HG03439 (cell line): ENCODE results near the gene GEMIN4.
"Not testable (repeated sequence)": the region's sequence is repeated elsewhere in the genome, so short reads cannot be mapped to it uniquely, and the experiment has no call there.

Experiments used
- ATAC-seq: cut with Tn5 transposase; IDR thresholded peaks from one replicate; pipeline ENCODE4 v1.9.1; 2021; ENCODE audit warnings: mild to moderate bottlenecking, moderate library complexity; ENCODE audit not compliant: unreplicated experiment

Gene GEMIN4

GRCh38 chr17:704111-704864 is 47.8 kb downstream of the GEMIN4 start:
- ATAC-seq: no peak

- ATAC-seq: no peak
Observed at GRCh38 chr17:703081-703875, 48.8 kb downstream of the GEMIN4 start.

GRCh38 chr17:700504-701094 is 51.5 kb downstream of the GEMIN4 start:
- no peak for ATAC-seq

GRCh38 chr17:699345-699744 is 52.7 kb downstream of the GEMIN4 start:
- ATAC-seq: no peak

GRCh38 chr17:698096-698495 is 54.0 kb downstream of the GEMIN4 start:
- not testable (repeated sequence) for ATAC-seq

GRCh38 chr17:697682-698081 is 54.4 kb downstream of the GEMIN4 start:
- no peak for ATAC-seq

GRCh38 chr17:696369-696768 is 55.7 kb downstream of the GEMIN4 start:
- no peak for ATAC-seq
